ENCODE measurements around the gene C19orf33.

Gene C19orf33

GRCh38 chr19:38340927-38341326 is 36.9 kb downstream of the C19orf33 start:
- Histone ChIP-seq H3K27me3 (ENCODE audit: insufficient read depth, low read length, poor library complexity, severe bottlenecking) (no peaks in the 10 kb centered on the region), H3K79me2 (ENCODE audit: insufficient read depth, low read length) (no peaks in the 10 kb centered on the region), H3F3A (ENCODE audit: low read depth) (no peaks in the 10 kb centered on the region), H3K9ac (ENCODE audit: low read depth, low read length, poor library complexity, severe bottlenecking) (no peak overlapping the region), H4K20me1 (ENCODE audit: insufficient read depth, low read length, poor library complexity, severe bottlenecking) (no peaks in the 10 kb centered on the region), H3K9me3 (ENCODE audit: insufficient read depth, low read depth, low read length) (no peaks in the 10 kb centered on the region), H3K4me1 (ENCODE audit: insufficient read depth, low read length, poor library complexity, severe bottlenecking) (peaks cover 5% of the 10 kb centered on the region), H3K4me3 (ENCODE audit: low read length, poor library complexity, severe bottlenecking) (no peak overlapping the region), H3K4me2 (ENCODE audit: low read depth, low read length, poor library complexity, severe bottlenecking) (no peak overlapping the region), H3K9me2 (replicated peaks; ENCODE audit: low read depth, low read length) (no peaks in the 10 kb centered on the region), H3K36me3 (ENCODE audit: insufficient read depth, low read length) (no peaks in the 10 kb centered on the region), H2AFZ (ENCODE audit: low read length) (no peak overlapping the region)
- TF ChIP-seq CTCF (conservative IDR thresholded peaks at IDR 0.05; ENCODE audit: low read length) (no peak), EZH2phosphoT487 (IDR thresholded peaks at IDR 0.05; ENCODE audit: borderline replicate concordance) (no peak)

- H3K9ac ChIP-seq (ENCODE audit: low read depth, low read length, poor library complexity, severe bottlenecking), result no peak overlapping the region
- TF ChIP-seq CTCF (conservative IDR thresholded peaks at IDR 0.05; ENCODE audit: low read length) (no peak), EZH2phosphoT487 (IDR thresholded peaks at IDR 0.05; ENCODE audit: borderline replicate concordance) (no peak)
Measured at GRCh38 chr19:38346837-38347236, 42.8 kb downstream of the C19orf33 start.

GRCh38 chr19:38350883-38351282 is 46.8 kb downstream of the C19orf33 start:
- no peak overlapping the region for H3K4me2 ChIP-seq (ENCODE audit: low read depth, low read length, poor library complexity, severe bottlenecking)
- H3F3A ChIP-seq (ENCODE audit: low read depth), result no peaks in the 10 kb centered on the region
- H2AFZ ChIP-seq (ENCODE audit: low read length), result no peak overlapping the region
- H3K9ac ChIP-seq (ENCODE audit: low read depth, low read length, poor library complexity, severe bottlenecking), result no peak overlapping the region
- no peaks in the 10 kb centered on the region for H3K9me2 ChIP-seq (replicated peaks; ENCODE audit: low read depth, low read length)
- no peaks in the 10 kb centered on the region for H4K20me1 ChIP-seq (ENCODE audit: insufficient read depth, low read length, poor library complexity, severe bottlenecking)
- H3K36me3 ChIP-seq (ENCODE audit: insufficient read depth, low read length), result no peaks in the 10 kb centered on the region
- no peaks in the 10 kb centered on the region for H3K4me1 ChIP-seq (ENCODE audit: insufficient read depth, low read length, poor library complexity, severe bottlenecking)
- H3K9me3 ChIP-seq (ENCODE audit: insufficient read depth, low read depth, low read length), result no peaks in the 10 kb centered on the region
- H3K27me3 ChIP-seq (ENCODE audit: insufficient read depth, low read length, poor library complexity, severe bottlenecking), result no peaks in the 10 kb centered on the region
- TF ChIP-seq EZH2phosphoT487 (IDR thresholded peaks at IDR 0.05; ENCODE audit: borderline replicate concordance) (no peak), CTCF (conservative IDR thresholded peaks at IDR 0.05; ENCODE audit: low read length) (no peak)
- no peak overlapping the region for H3K4me3 ChIP-seq (ENCODE audit: low read length, poor library complexity, severe bottlenecking)
- H3K79me2 ChIP-seq (ENCODE audit: insufficient read depth, low read length), result no peaks in the 10 kb centered on the region

More at GRCh38 chr19:38346837-38347236, 42.8 kb downstream of the C19orf33 start:
- Histone ChIP-seq H3K4me3 (ENCODE audit: low read length, poor library complexity, severe bottlenecking) (no peak overlapping the region), H4K20me1 (ENCODE audit: insufficient read depth, low read length, poor library complexity, severe bottlenecking) (no peaks in the 10 kb centered on the region), H3K9me2 (replicated peaks; ENCODE audit: low read depth, low read length) (no peaks in the 10 kb centered on the region), H3F3A (ENCODE audit: low read depth) (no peaks in the 10 kb centered on the region), H3K4me2 (ENCODE audit: low read depth, low read length, poor library complexity, severe bottlenecking) (no peak overlapping the region), H3K27me3 (ENCODE audit: insufficient read depth, low read length, poor library complexity, severe bottlenecking) (no peaks in the 10 kb centered on the region), H3K79me2 (ENCODE audit: insufficient read depth, low read length) (no peaks in the 10 kb centered on the region), H3K36me3 (ENCODE audit: insufficient read depth, low read length) (no peaks in the 10 kb centered on the region), H2AFZ (ENCODE audit: low read length) (no peak overlapping the region), H3K4me1 (ENCODE audit: insufficient read depth, low read length, poor library complexity, severe bottlenecking) (no peaks in the 10 kb centered on the region), H3K9me3 (ENCODE audit: insufficient read depth, low read depth, low read length) (no peaks in the 10 kb centered on the region)
